K562 (cell line): ENCODE measurements around the gene ZNHIT1. TPM values are rescaled to one million over a fixed set of nuclear protein-coding genes. Genes with fewer than 3 reads are reported as not detected.

Experiments
- MAZ ChIP-seq, 2 experiments: fragments of 450-650 bp in 1 of 2; sonication (generic) in 1 of 2; formaldehyde crosslinking; IDR thresholded peaks in 1 of 2; conservative IDR thresholded peaks in 1 of 2; 2 replicates each; pipeline versions ENCODE4 v1.4.0 to v1.5.0; 2020; ENCODE audit warnings: mild to moderate bottlenecking in 1 of 2, missing genetic modification reagents in 1 of 2
- RERE ChIP-seq: sonication (generic); formaldehyde crosslinking; IDR thresholded peaks from 2 replicates; pipeline ENCODE4 v1.8.0; 2023; ENCODE audit warnings: missing genetic modification reagents, mild to moderate bottlenecking, borderline replicate concordance
- SREBF1 ChIP-seq: fragments of 150-350 bp; IDR thresholded peaks from 2 replicates; pipeline ENCODE4 v1.6.1; 2014; ENCODE audit warnings: antibody characterized with exemption, low read depth, low read length, borderline replicate concordance
- ZNF384 ChIP-seq: IDR thresholded peaks from 2 replicates; pipeline ENCODE4 v1.6.1; 2012; ENCODE audit warnings: low read depth, low read length, improper control_type of control experiment
- polyA plus RNA-seq, 8 experiments: library from polyadenylated mRNA; depleted of rRNA in 4 of 8; stranded (reverse) in 5 of 8; unstranded in 3 of 8; fragments of >200 nt; fragmentation: Nextera tagmentation in 2 of 8; fragmentation: Illumina TruSeq in 1 of 8; extraction: Ambion mirVana in 2 of 8; extraction: Trizol in 1 of 8; gene quantifications; 2 replicates each; pipeline versions ENCODE4 v1.2.1 to v1.2.3, GENCODE V29; 2011 to 2014; ENCODE audit warnings: inconsistent platforms in 1 of 8, missing spikeins in 1 of 8
- total RNA-seq, 7 experiments: library from RNA; depleted of rRNA in 6 of 7; stranded (reverse); fragments of >200 nt in 6 of 7; fragmentation: Illumina TruSeq in 2 of 7; extraction: Trizol in 2 of 7; gene quantifications; 2 replicates each; pipeline versions ENCODE4 v1.2.1 to v1.2.3, GENCODE V29; 2011 to 2021; ENCODE audit warnings: low replicate concordance in 1 of 7
- TF ChIP-seq, protein P1 (sequence below), 2 experiments: fragments of 150-350 bp in 1 of 2; IDR thresholded peaks; 2 replicates each; pipeline ENCODE4 v1.6.1; 2012 to 2016; ENCODE audit warnings: low read depth in 2 of 2, low read length in 2 of 2, mild to moderate bottlenecking in 1 of 2, moderate library complexity in 1 of 2
- TF ChIP-seq, protein P2 (sequence below): sonication (generic); formaldehyde crosslinking; IDR thresholded peaks from 2 replicates; pipeline ENCODE4 v1.8.0; 2022; ENCODE audit warnings: missing genetic modification reagents, mild to moderate bottlenecking, moderate library complexity, borderline replicate concordance

ZNHIT1 gene
- total and polyA plus RNA-seq, 9 of the 15 experiments (the other 6 are each of a cell fraction or from before 2014, with no cell fraction given), result 6.4 to 162 (median 70.1) TPM

DNA sequence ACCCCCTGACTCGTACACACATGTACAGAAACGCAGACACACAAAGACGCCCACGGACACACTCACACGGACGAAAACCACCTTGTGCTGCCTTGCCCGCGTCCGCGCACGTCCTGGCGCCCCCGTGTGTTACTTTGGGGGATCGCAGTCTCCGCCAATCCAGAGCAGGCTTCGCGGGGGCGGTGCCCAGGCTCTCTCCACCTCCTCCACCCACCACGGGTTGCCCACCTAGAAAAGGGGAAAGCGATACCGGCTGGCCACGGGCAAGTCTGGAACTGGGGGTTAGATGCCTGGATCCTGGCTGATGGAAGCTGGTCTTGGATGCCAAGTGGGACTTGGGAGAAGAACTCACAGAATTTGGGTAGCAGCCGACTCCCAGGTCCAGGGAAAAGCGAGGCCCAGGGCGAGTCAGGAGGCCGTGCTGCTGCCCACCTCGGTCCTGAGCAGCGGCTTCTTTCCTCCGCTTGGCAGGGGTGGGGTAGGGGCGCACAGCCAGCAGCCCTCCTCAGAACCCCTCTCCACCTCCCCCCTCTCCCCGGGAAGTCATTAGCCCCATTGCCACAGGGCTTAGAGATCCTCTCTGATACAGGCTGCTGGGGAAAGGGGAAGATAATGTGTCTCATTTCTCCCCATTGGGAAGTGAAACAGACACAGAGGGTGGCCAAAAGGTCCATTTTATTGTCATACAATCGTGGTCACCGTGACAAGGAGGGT is 48.0 kb upstream of the ZNHIT1 start (continued):
- TF ChIP-seq, protein P1, sequence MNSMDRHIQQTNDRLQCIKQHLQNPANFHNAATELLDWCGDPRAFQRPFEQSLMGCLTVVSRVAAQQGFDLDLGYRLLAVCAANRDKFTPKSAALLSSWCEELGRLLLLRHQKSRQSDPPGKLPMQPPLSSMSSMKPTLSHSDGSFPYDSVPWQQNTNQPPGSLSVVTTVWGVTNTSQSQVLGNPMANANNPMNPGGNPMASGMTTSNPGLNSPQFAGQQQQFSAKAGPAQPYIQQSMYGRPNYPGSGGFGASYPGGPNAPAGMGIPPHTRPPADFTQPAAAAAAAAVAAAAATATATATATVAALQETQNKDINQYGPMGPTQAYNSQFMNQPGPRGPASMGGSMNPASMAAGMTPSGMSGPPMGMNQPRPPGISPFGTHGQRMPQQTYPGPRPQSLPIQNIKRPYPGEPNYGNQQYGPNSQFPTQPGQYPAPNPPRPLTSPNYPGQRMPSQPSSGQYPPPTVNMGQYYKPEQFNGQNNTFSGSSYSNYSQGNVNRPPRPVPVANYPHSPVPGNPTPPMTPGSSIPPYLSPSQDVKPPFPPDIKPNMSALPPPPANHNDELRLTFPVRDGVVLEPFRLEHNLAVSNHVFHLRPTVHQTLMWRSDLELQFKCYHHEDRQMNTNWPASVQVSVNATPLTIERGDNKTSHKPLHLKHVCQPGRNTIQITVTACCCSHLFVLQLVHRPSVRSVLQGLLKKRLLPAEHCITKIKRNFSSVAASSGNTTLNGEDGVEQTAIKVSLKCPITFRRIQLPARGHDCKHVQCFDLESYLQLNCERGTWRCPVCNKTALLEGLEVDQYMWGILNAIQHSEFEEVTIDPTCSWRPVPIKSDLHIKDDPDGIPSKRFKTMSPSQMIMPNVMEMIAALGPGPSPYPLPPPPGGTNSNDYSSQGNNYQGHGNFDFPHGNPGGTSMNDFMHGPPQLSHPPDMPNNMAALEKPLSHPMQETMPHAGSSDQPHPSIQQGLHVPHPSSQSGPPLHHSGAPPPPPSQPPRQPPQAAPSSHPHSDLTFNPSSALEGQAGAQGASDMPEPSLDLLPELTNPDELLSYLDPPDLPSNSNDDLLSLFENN (IDR thresholded peaks at IDR 0.05; ENCODE audit: low read depth in 2 of 2, low read length in 2 of 2), result no peak; a peak in 1 of 4 replicates
- TF ChIP-seq MAZ (CRISPR knock-in tag; conservative IDR thresholded peaks at IDR 0.05 in 1 of 2, IDR thresholded peaks at IDR 0.05 in 1 of 2), result peak in 1 of 2 experiments; percentile 65; a peak in 2 of 4 replicates
- TF ChIP-seq, protein P2, sequence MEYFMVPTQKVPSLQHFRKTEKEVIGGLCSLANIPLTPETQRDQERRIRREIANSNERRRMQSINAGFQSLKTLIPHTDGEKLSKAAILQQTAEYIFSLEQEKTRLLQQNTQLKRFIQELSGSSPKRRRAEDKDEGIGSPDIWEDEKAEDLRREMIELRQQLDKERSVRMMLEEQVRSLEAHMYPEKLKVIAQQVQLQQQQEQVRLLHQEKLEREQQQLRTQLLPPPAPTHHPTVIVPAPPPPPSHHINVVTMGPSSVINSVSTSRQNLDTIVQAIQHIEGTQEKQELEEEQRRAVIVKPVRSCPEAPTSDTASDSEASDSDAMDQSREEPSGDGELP, result peak; percentile 49; the same call in 1 of the 2 replicates
- TF ChIP-seq ZNF384, result peak; percentile 40; the same call in 1 of the 2 replicates
- TF ChIP-seq SREBF1, result no peak
- no peak for TF ChIP-seq RERE (CRISPR knock-in tag)
